Activated B cell treated with CpG ODN at 0.5 μM for 24 hours (primary cell): ENCODE results near the gene GALR3. TPM values are rescaled to one million over a fixed set of nuclear protein-coding genes. Genes with fewer than 3 reads are reported as not detected.
A peak's percentile ranks its signal among the peaks of the same experiment; 100 is the strongest.

Source experiments
- ATAC-seq: fragments of 200-7000 bp; cut with Tn5 transposase; one replicate; pipeline ENCODE4 v1.10.0; 2021; ENCODE audit warnings: low read depth, mild to moderate bottlenecking, moderate library complexity
- CTCF ChIA-PET: fragments of 350-600 bp; sonication (Branson Sonifier 250); formaldehyde crosslinking; loops from one replicate; lab custom pipeline; 2021; ENCODE audit warnings: antibody characterized with exemption; lab: Charles Lee
- POLR2A ChIA-PET: fragments of 350-600 bp; sonication (Branson Sonifier 250); formaldehyde crosslinking; loops from one replicate; lab custom pipeline; 2021; ENCODE audit warnings: antibody characterized with exemption; lab: Charles Lee
- DNase-seq: peaks from one replicate; pipeline ENCODE4 v3.0.0; 2022
- H3K27ac Mint-ChIP-seq: one replicate; pipeline ENCODE4 v1.8.0; 2020; ENCODE audit warnings: mixed read lengths
- H3K27me3 Mint-ChIP-seq: one replicate; pipeline ENCODE4 v1.8.0; 2021; ENCODE audit warnings: mixed read lengths
- H3K36me3 Mint-ChIP-seq: one replicate; pipeline ENCODE4 v1.8.0; 2021; ENCODE audit warnings: low read depth, mixed read lengths
- H3K4me1 Mint-ChIP-seq: one replicate; pipeline ENCODE4 v1.8.0; 2021; ENCODE audit warnings: mixed read lengths
- H3K4me3 Mint-ChIP-seq: one replicate; pipeline ENCODE4 v1.8.0; 2020; ENCODE audit warnings: mild to moderate bottlenecking, mixed read lengths
- H3K9me3 Mint-ChIP-seq: one replicate; pipeline ENCODE4 v1.8.0; 2020; ENCODE audit warnings: mixed read lengths
- CTCF ChIP-seq: fragments of 200-600 bp; IDR thresholded peaks from one replicate; pipeline ENCODE4 v1.8.0; 2022; ENCODE audit warnings: antibody characterized with exemption, mild to moderate bottlenecking
- intact Hi-C: fragments of 100-400 bp; cut with micrococcal nuclease; formaldehyde crosslinking; loops from one replicate; pipeline ENCODE4 v1.15.1; 2024
- total RNA-seq: library from RNA; stranded (reverse); gene quantifications from 2 replicates; pipeline ENCODE4 v1.2.3, GENCODE V29; 2022

GALR3 gene
- total RNA-seq, 1 donor from 2014 or later, result not detected

- Mint-ChIP-seq H3K27me3 (peaks cover 20% of the 10 kb centered on the region), H3K4me3 (no peak overlapping the region), H3K4me1 (peaks cover 26% of the 10 kb centered on the region), H3K9me3 (no peaks in the 10 kb centered on the region), H3K27ac (no peak overlapping the region), H3K36me3 (no peaks in the 10 kb centered on the region)
- TF ChIP-seq CTCF, result no peak
- ChIA-PET POLR2A (no interaction called here), CTCF (no interaction called here)
- ATAC-seq (no peak), DNase-seq (no peak)
- intact Hi-C loops, result no loop called here
Observed at GRCh38 chr22:37822079-37822833, 926 bp upstream of the GALR3 start.

- H3K4me3 Mint-ChIP-seq, result peak overlapping the region; percentile 60
- CTCF ChIA-PET, result interaction anchor here (0.8 kb wide), 1 partner anchor 38 kb away, joined by 3 read pairs; no protein-coding TSS in a partner anchor
- H3K4me1 Mint-ChIP-seq, result peaks cover 5% of the 10 kb centered on the region
- POLR2A ChIA-PET, result interaction anchor here (1.4 kb wide), 1 partner anchor 19 kb away, joined by 3 read pairs; the partner anchor contains the start of gene ANKRD54
- peaks cover 10% of the 10 kb centered on the region for H3K36me3 Mint-ChIP-seq
- ATAC-seq (peak; percentile 28), DNase-seq (no peak)
- H3K9me3 Mint-ChIP-seq, result no peaks in the 10 kb centered on the region
- H3K27me3 Mint-ChIP-seq, result peaks cover 17% of the 10 kb centered on the region
- intact Hi-C loops, result no loop called here
- TF ChIP-seq CTCF, result no peak
- no peak overlapping the region for H3K27ac Mint-ChIP-seq
Observed at GRCh38 chr22:37824674-37825641, 1.8 kb downstream of the GALR3 start.

- H3K4me3 Mint-ChIP-seq, result no peak overlapping the region
- TF ChIP-seq CTCF, result no peak
- no peak overlapping the region for H3K27ac Mint-ChIP-seq
- CTCF ChIA-PET, result interaction anchor here (1.3 kb wide), 1 partner anchor 9 kb away, joined by 4 read pairs; no protein-coding TSS in a partner anchor
- no peak for ATAC-seq
- no peak for DNase-seq
- intact Hi-C loops, result no loop called here
- POLR2A ChIA-PET, result interaction anchor here (2.1 kb wide), 1 partner anchor 17 kb away, joined by 7 read pairs; the partner anchor contains the start of gene ANKRD54
- H3K27me3 Mint-ChIP-seq, result peaks cover 6% of the 10 kb centered on the region
- H3K9me3 Mint-ChIP-seq, result no peaks in the 10 kb centered on the region
- H3K36me3 Mint-ChIP-seq, result peaks cover 29% of the 10 kb centered on the region
- H3K4me1 Mint-ChIP-seq, result peaks cover 5% of the 10 kb centered on the region
Observed at GRCh38 chr22:37827056-37827455, 3.9 kb downstream of the GALR3 start.

GRCh38 chr22:37830093-37830842 lies 7.1 kb downstream of the GALR3 start:
- Mint-ChIP-seq H3K4me1 (no peaks in the 10 kb centered on the region), H3K27ac (no peak overlapping the region), H3K27me3 (no peaks in the 10 kb centered on the region), H3K4me3 (no peak overlapping the region), H3K9me3 (no peaks in the 10 kb centered on the region), H3K36me3 (peaks cover 51% of the 10 kb centered on the region)
- ChIA-PET CTCF (no interaction called here), POLR2A (interaction anchor here (1.9 kb wide), 1 partner anchor 14 kb away, joined by 6 read pairs; the partner anchor contains the start of gene ANKRD54)
- TF ChIP-seq CTCF, result no peak
- DNase-seq (no peak), ATAC-seq (no peak)
- intact Hi-C loops, result no loop called here
